GM12878 (cell line): Measurements from ENCODE around the gene MAD1L1. TPM values are rescaled to one million over a fixed set of nuclear protein-coding genes. Genes with fewer than 3 reads are reported as not detected.

Experiments used
- ATAC-seq: fragments of 200-7000 bp; cut with Tn5 transposase; 3 replicates; pipeline ENCODE4 v1.9.1; 2020; ENCODE audit warnings: mild to moderate bottlenecking, moderate library complexity
- BruUV-seq: library from RNA; stranded (reverse); fragments of 400-500 nt; replicated peaks from 2 replicates; lab custom pipeline; 2021; lab: Mats Ljungman, UMichigan
- CTCF ChIA-PET: fragments of 300-600 bp; sonication (Branson Sonifier 250); formaldehyde crosslinking; extraction: SDS; loops from one replicate; lab custom pipeline; 2021; ENCODE audit warnings: inconsistent platforms; lab: Yijun Ruan, JAX
- POLR2A ChIA-PET: fragments of 350-600 bp; formaldehyde crosslinking; extraction: SDS; loops from one replicate; lab custom pipeline; 2021; ENCODE audit warnings: inconsistent platforms; lab: Charles Lee
- RAD21 ChIA-PET: fragments of 300-600 bp; sonication (Branson Sonifier 250); formaldehyde crosslinking; loops from one replicate; lab custom pipeline; 2023; ENCODE audit warnings: antibody characterized with exemption; ENCODE audit not compliant: unreplicated experiment; lab: Charles Lee
- SMC1A ChIA-PET: fragments of 300-600 bp; sonication (Branson Sonifier 250); formaldehyde crosslinking; loops from one replicate; lab custom pipeline; 2023; ENCODE audit not compliant: unreplicated experiment, uncharacterized antibody; lab: Charles Lee
- DNase-seq: peaks from one replicate; pipeline ENCODE4 v3.0.0-alpha.2; 2011; ENCODE audit warnings: low read depth, low spot score
- FAIRE-seq: peaks from 3 replicates; lab custom pipeline; 2011; peaks lifted over from hg19 to GRCh38; lab: Jason Lieb, UNC
- H2AFZ ChIP-seq: 2 replicates; pipeline ENCODE4 v1.6.0; 2011; ENCODE audit warnings: low read depth, low read length, control low read depth; ENCODE audit not compliant: control insufficient read depth
- H3K27ac ChIP-seq: 2 replicates; pipeline ENCODE4 v1.5.1; 2011; ENCODE audit warnings: control low read depth; ENCODE audit not compliant: control insufficient read depth, insufficient read depth
- H3K27me3 ChIP-seq, 2 experiments: replicated peaks in 1 of 2; 2 replicates each; pipeline versions ENCODE4 v1.6.0 to v1.6.1; 2011; ENCODE audit warnings: low read length in 1 of 2; ENCODE audit not compliant: control insufficient read depth in 2 of 2, insufficient read depth in 2 of 2
- H3K36me3 ChIP-seq, 2 experiments: 2 replicates each; pipeline ENCODE4 v1.5.1; 2011; ENCODE audit warnings: low read length in 1 of 2; ENCODE audit not compliant: control insufficient read depth in 2 of 2, insufficient read depth in 2 of 2
- H3K4me1 ChIP-seq: 2 replicates; pipeline ENCODE4 v1.6.1; 2011; ENCODE audit warnings: mild to moderate bottlenecking, low read length, moderate library complexity, mixed read lengths; ENCODE audit not compliant: control insufficient read depth, insufficient read depth
- H3K4me2 ChIP-seq: 2 replicates; pipeline ENCODE4 v1.6.0; 2011; ENCODE audit warnings: control low read depth; ENCODE audit not compliant: control insufficient read depth, insufficient read depth
- H3K4me3 ChIP-seq: fragments of 200-600 bp; sonication (generic); 2 replicates; pipeline ENCODE4 v1.5.1; 2016
- H3K79me2 ChIP-seq: 2 replicates; pipeline ENCODE4 v1.6.0; 2011; ENCODE audit warnings: low read length; ENCODE audit not compliant: control insufficient read depth, insufficient read depth
- H3K9ac ChIP-seq: 2 replicates; pipeline ENCODE4 v1.8.0; 2011; ENCODE audit warnings: low read length, control low read depth, mixed read lengths; ENCODE audit not compliant: control insufficient read depth, insufficient read depth
- H3K9me3 ChIP-seq: replicated peaks from 3 replicates; pipeline ENCODE4 v1.5.1; 2011; ENCODE audit warnings: mild to moderate bottlenecking, low read length; ENCODE audit not compliant: control insufficient read depth, insufficient read depth
- H4K20me1 ChIP-seq: 2 replicates; pipeline ENCODE4 v1.6.0; 2011; ENCODE audit not compliant: control insufficient read depth, insufficient read depth
- EED ChIP-seq: sonication (generic); IDR thresholded peaks from 2 replicates; pipeline ENCODE4 v1.6.1; 2016; ENCODE audit warnings: antibody characterized with exemption, low read depth
- EGR1 ChIP-seq, 2 experiments: IDR thresholded peaks; 1 replicate in 1 of 2; 2 replicates in 1 of 2; pipeline ENCODE4 v1.6.1; 2011 to 2012; ENCODE audit warnings: low read depth in 2 of 2, low read length in 2 of 2, borderline replicate concordance in 1 of 2, mild to moderate bottlenecking in 1 of 2, moderate library complexity in 1 of 2
- IKZF2 ChIP-seq, 2 experiments: fragments of 450-650 bp; IDR thresholded peaks; 2 replicates each; pipeline ENCODE4 v1.6.1; 2017; ENCODE audit warnings: mild to moderate bottlenecking in 2 of 2, moderate library complexity in 2 of 2
- LARP7 ChIP-seq: fragments of 450-650 bp; IDR thresholded peaks from 2 replicates; pipeline ENCODE4 v1.6.1; 2017; ENCODE audit warnings: mild to moderate bottlenecking
- RAD21 ChIP-seq: IDR thresholded peaks from 2 replicates; pipeline ENCODE4 v1.6.1; 2011; ENCODE audit warnings: mild to moderate bottlenecking, low read depth, low read length, moderate library complexity; ENCODE audit not compliant: insufficient read depth
- WGBS: methylation state at CpG from one replicate; pipeline ENCODE4 v1.1.6; 2016; ENCODE audit warnings: low lambda C conversion rate; ENCODE audit not compliant: insufficient replicate concordance, insufficient coverage; ENCODE audit errors: missing lambda C conversion rate; 5-methylcytosine and 5-hydroxymethylcytosine counted together
- in situ Hi-C: fragments of 300-500 bp; cut with MboI; formaldehyde crosslinking; loops from 9 replicates; pipeline ENCODE4 v1.14.3; 2018; ENCODE audit warnings: mixed read lengths
- intact Hi-C: fragments of 100-400 bp; cut with micrococcal nuclease; formaldehyde crosslinking; loops from one replicate; pipeline ENCODE4 v1.14.2; 2022; ENCODE audit not compliant: unreplicated experiment
- polyA plus RNA-seq, 11 experiments: library from polyadenylated mRNA; depleted of rRNA in 4 of 11; unstranded in 6 of 11; stranded (reverse) in 5 of 11; fragments of >200 nt; fragmentation: Nextera tagmentation in 4 of 11; fragmentation: Illumina TruSeq in 1 of 11; extraction: Ambion mirVana in 4 of 11; extraction: Trizol in 1 of 11; gene quantifications; 1 replicate in 1 of 11; 2 replicates in 10 of 11; pipeline versions ENCODE4 v1.2.1 to v1.2.3, GENCODE V29; 2011 to 2016; ENCODE audit warnings: inconsistent platforms in 2 of 11, missing spikeins in 2 of 11, low read depth in 1 of 11
- total RNA-seq, 4 experiments: library from RNA; depleted of rRNA in 3 of 4; stranded (reverse); fragments of >200 nt in 3 of 4; fragmentation: Illumina TruSeq in 1 of 4; extraction: Trizol in 1 of 4; gene quantifications; 2 replicates each; pipeline versions ENCODE4 v1.2.1 to v1.2.3, GENCODE V29; 2013 to 2021

Gene MAD1L1
- total and polyA plus RNA-seq, 10 of the 15 experiments (the other 5 are each of a cell fraction or from before 2014, with no cell fraction given): 2.2 to 76.8 (median 38.3) TPM

DNA sequence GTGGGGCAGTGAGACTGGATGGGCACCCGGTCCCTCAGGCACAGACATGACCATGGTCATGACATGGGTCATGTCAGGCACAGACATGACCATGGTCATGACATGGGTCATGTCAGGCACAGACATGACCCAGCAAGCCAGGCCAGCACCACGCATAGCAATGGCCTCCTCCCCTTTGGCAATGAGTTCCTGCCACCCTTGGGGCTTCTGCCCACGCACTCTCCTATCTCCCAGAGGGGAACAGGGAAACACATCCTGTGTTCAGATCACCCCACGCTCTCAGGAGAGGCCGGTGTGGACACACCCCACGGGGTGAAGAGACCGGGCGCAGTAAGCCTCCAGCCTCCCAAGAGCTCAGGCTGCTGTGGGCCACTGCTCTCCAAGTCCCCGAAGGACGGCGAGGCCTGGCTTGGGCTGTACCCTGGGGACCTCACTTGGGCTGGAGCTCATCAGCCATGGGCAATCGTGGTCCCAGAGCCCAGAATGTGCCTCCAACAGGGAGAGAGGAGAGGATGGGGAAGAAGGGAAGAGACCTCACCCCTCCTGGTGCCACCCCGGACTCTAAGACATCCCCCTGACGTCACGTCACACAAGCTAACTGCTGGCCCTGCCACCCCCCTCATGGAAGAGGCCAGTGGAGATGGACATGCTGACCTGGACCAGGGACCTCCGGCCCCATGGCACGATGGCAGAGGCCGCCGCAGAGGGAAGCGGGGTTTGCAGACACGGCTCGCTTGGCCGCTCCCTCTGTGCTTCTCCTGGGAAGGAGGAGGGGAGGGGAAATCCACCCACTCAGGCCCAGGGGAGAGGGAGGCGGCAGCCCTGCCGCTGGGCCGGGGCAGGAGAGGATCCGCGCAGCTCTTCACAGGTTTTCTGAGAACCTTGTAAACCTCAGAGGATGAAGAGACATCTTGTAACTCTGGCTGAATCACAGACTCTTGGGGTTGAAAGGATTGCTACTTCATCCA lies 293.0 kb downstream of the MAD1L1 start:
- Histone ChIP-seq H3K4me1 (peaks cover 24% of the 10 kb centered on the region), H3K4me3 (peak overlapping the region; percentile 56), H4K20me1 (no peaks in the 10 kb centered on the region), H3K27ac (peak overlapping the region; percentile 71), H3K27me3 (no peaks in the 10 kb centered on the region), H3K79me2 (peaks cover 18% of the 10 kb centered on the region), H2AFZ (peak overlapping the region; percentile 3), H3K36me3 (peaks cover 0 to 5% of the 10 kb centered on the region in 2 experiments; a peak in 2 of 4 replicates), H3K9me3 (peaks cover 4% of the 10 kb centered on the region; the same call in 1 of the 3 replicates), H3K4me2 (peak overlapping the region; percentile 80), H3K9ac (peak overlapping the region; percentile 63)
- peak; percentile 38 for FAIRE-seq
- ChIA-PET RAD21 (interaction anchor here (1.0 kb wide), 1 partner anchor 160 kb away, joined by 3 read pairs; no protein-coding TSS in a partner anchor), SMC1A (interaction anchor here (0.9 to 1.2 kb wide), 3 partner anchors 13 to 227 kb away, joined by 3 to 5 read pairs (median 3); no protein-coding TSS in a partner anchor), CTCF (interaction anchor here (0.6 to 1.4 kb wide), 2 partner anchors 12 to 220 kb away, joined by 4 read pairs; no protein-coding TSS in a partner anchor), POLR2A (interaction anchor here (0.6 to 1.3 kb wide), 2 partner anchors 12 to 558 kb away, joined by 3 to 7 read pairs; no protein-coding TSS in a partner anchor)
- TSS peak; percentile 91 for BruUV-seq
- DNase-seq: no peak
- TF ChIP-seq RAD21: no peak
- 0 out of 3 replicates have a peak, but pooled peaks of 1 of the 2 experiments have one; percentile 29 for TF ChIP-seq EGR1 (IDR thresholded peaks at IDR 0.05; ENCODE audit: borderline replicate concordance in 1 of 2, low read depth in 2 of 2, low read length in 2 of 2)
- TF ChIP-seq EED: 0 out of 2 replicates have a peak, but pooled peaks have one; percentile 5
- peak in 1 of 2 experiments; percentile 15; a peak in 1 of 4 replicates for TF ChIP-seq IKZF2 (IDR thresholded peaks at IDR 0.05)
- 0 out of 2 replicates have a peak, but pooled peaks have one; percentile 3 for TF ChIP-seq LARP7
- ATAC-seq: peak; percentile 42
- intact Hi-C loops: loop anchor here (2.0 kb wide), 1 partner anchor 13 kb away; no protein-coding TSS in a partner anchor
- in situ Hi-C loops: no loop called here
- 11% methylated on average over 27 of the region's 28 CpGs for WGBS
